ENCODE data around the gene TOP1. TPM values are rescaled to one million over a fixed set of nuclear protein-coding genes. Genes with fewer than 3 reads are reported as not detected.

Gene TOP1
- total and polyA plus RNA-seq, 9 of the 15 experiments (the other 6 are each of a cell fraction or from before 2014, with no cell fraction given): 26.4 to 127 (median 39.6) TPM

- Histone ChIP-seq H3K36me3 (ENCODE audit: control insufficient read depth, insufficient read depth, low read length) (no peaks in the 10 kb centered on the region), H3K4me2 (ENCODE audit: insufficient read depth, low read length) (no peak overlapping the region), H3K4me3 (no peak overlapping the region), H3K4me1 (replicated peaks in 1 of 2; ENCODE audit: control insufficient read depth in 2 of 2, insufficient read depth in 2 of 2, low read length in 2 of 2) (no peaks in the 10 kb centered on the region), H3K27ac (ENCODE audit: extremely low read depth, low read depth, low read length) (no peak overlapping the region), H3K9ac (ENCODE audit: insufficient read depth in 1 of 2, low read depth in 2 of 2, low read length in 2 of 2) (no peak overlapping the region), H3K9me3 (replicated peaks; ENCODE audit: control insufficient read depth, insufficient read depth, low read depth, low read length) (no peaks in the 10 kb centered on the region), H3K27me3 (ENCODE audit: control insufficient read depth in 2 of 2, insufficient read depth in 2 of 2, low read length in 2 of 2) (no peaks in the 10 kb centered on the region), H3K79me2 (ENCODE audit: control insufficient read depth, insufficient read depth, low read length) (no peaks in the 10 kb centered on the region), H2AFZ (ENCODE audit: low read depth, low read length) (no peak overlapping the region), H4K20me1 (replicated peaks; ENCODE audit: control insufficient read depth, insufficient read depth, low read length) (no peaks in the 10 kb centered on the region), H3K9me1 (ENCODE audit: control insufficient read depth, insufficient read depth, low read length) (no peaks in the 10 kb centered on the region)
- DNase-seq (ENCODE audit: extremely low read depth in 1 of 4, low spot score in 3 of 4) (no peak), FAIRE-seq (no peak), ATAC-seq (no peak)
- intact Hi-C loops (cut with micrococcal nuclease) (no loop called here), in situ Hi-C loops (cut with MboI) (no loop called here)
- POLR2A ChIA-PET: interaction anchor here (0.9 to 1.6 kb wide), 3 partner anchors 8 to 111 kb away, joined by 3 to 4 read pairs (median 3); no protein-coding TSS in a partner anchor
- 14% methylated on average over 6 of the region's 6 CpGs for WGBS (ENCODE audit: insufficient coverage, low coverage, missing lambda C conversion rate)
- CTCF ChIA-PET (ENCODE audit: low intra/inter-chr PET ratio): no interaction called here
- BruUV-seq (replicated peaks): no TSS peak
- TF ChIP-seq, protein P1, sequence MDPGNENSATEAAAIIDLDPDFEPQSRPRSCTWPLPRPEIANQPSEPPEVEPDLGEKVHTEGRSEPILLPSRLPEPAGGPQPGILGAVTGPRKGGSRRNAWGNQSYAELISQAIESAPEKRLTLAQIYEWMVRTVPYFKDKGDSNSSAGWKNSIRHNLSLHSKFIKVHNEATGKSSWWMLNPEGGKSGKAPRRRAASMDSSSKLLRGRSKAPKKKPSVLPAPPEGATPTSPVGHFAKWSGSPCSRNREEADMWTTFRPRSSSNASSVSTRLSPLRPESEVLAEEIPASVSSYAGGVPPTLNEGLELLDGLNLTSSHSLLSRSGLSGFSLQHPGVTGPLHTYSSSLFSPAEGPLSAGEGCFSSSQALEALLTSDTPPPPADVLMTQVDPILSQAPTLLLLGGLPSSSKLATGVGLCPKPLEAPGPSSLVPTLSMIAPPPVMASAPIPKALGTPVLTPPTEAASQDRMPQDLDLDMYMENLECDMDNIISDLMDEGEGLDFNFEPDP (CRISPR knock-in tag; IDR thresholded peaks at IDR 0.05): no peak
- TF ChIP-seq CCNT2 (IDR thresholded peaks at IDR 0.05; ENCODE audit: borderline replicate concordance, extremely low read depth, insufficient read length, low read depth, low read length): no peak
- no peak for TF ChIP-seq GMEB1 (CRISPR knock-in tag; IDR thresholded peaks at IDR 0.05)
- TF ChIP-seq PHF8 (IDR thresholded peaks at IDR 0.05; ENCODE audit: borderline replicate concordance, low read length): no peak
- no peak for TF ChIP-seq SETDB1 (IDR thresholded peaks at IDR 0.05; ENCODE audit: low read length)
- TF ChIP-seq ZNF507 (tag; conservative IDR thresholded peaks at IDR 0.05): no peak
- TF ChIP-seq USF2 (CRISPR knock-in tag; IDR thresholded peaks at IDR 0.05): no peak
- TF ChIP-seq ZMIZ1 (IDR thresholded peaks at IDR 0.05; ENCODE audit: low read depth in 2 of 2, low read length in 2 of 2): no peak
- no peak for TF ChIP-seq KDM5B (IDR thresholded peaks at IDR 0.05; ENCODE audit: insufficient replicate concordance, low read depth, low read length)
- TF ChIP-seq, protein P2, sequence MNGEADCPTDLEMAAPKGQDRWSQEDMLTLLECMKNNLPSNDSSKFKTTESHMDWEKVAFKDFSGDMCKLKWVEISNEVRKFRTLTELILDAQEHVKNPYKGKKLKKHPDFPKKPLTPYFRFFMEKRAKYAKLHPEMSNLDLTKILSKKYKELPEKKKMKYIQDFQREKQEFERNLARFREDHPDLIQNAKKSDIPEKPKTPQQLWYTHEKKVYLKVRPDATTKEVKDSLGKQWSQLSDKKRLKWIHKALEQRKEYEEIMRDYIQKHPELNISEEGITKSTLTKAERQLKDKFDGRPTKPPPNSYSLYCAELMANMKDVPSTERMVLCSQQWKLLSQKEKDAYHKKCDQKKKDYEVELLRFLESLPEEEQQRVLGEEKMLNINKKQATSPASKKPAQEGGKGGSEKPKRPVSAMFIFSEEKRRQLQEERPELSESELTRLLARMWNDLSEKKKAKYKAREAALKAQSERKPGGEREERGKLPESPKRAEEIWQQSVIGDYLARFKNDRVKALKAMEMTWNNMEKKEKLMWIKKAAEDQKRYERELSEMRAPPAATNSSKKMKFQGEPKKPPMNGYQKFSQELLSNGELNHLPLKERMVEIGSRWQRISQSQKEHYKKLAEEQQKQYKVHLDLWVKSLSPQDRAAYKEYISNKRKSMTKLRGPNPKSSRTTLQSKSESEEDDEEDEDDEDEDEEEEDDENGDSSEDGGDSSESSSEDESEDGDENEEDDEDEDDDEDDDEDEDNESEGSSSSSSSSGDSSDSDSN (IDR thresholded peaks at IDR 0.05; ENCODE audit: borderline replicate concordance in 1 of 2, low read depth in 2 of 2, low read length in 2 of 2): no peak
Measured at GRCh38 chr20:40980828-40981310, 47.8 kb upstream of the TOP1 start.
